ENCODE data around the gene FH. TPM values are rescaled to one million over a fixed set of nuclear protein-coding genes. Genes with fewer than 3 reads are reported as not detected.

FH gene
- total RNA-seq, 2 experiments from 2014 or later: 95.2 to 95.6 TPM

- no peak for DNase-seq
- ChIA-PET POLR2A (no interaction called here), CTCF (no interaction called here)
- no peak for ATAC-seq
- Mint-ChIP-seq H3K36me3 (ENCODE audit: low read depth) (no peaks in the 10 kb centered on the region), H3K4me1 (ENCODE audit: low read depth) (peaks cover 5% of the 10 kb centered on the region), H3K4me3 (no peak overlapping the region), H3K9me3 (peaks cover 2% of the 10 kb centered on the region), H3K27me3 (no peaks in the 10 kb centered on the region), H3K27ac (no peak overlapping the region)
- TF ChIP-seq CTCF (IDR thresholded peaks at IDR 0.05): no peak
- intact Hi-C loops (cut with micrococcal nuclease): no loop called here
Observed at GRCh38 chr1:241557031-241557430, 37.5 kb upstream of the FH start.

GRCh38 chr1:241555526-241555925 lies 36.0 kb upstream of the FH start:
- H3K36me3 Mint-ChIP-seq (ENCODE audit: low read depth): no peaks in the 10 kb centered on the region
- ATAC-seq: no peak
- H3K27me3 Mint-ChIP-seq: no peaks in the 10 kb centered on the region
- no peak for DNase-seq
- intact Hi-C loops (cut with micrococcal nuclease): no loop called here
- no peak for TF ChIP-seq CTCF (IDR thresholded peaks at IDR 0.05)
- H3K9me3 Mint-ChIP-seq: peaks cover 2% of the 10 kb centered on the region
- no peak overlapping the region for H3K4me3 Mint-ChIP-seq
- POLR2A ChIA-PET: interaction anchor here (0.8 kb wide), 1 partner anchor 23 kb away, joined by 3 read pairs; the partner anchor contains the start of gene KMO
- H3K4me1 Mint-ChIP-seq (ENCODE audit: low read depth): peaks cover 19% of the 10 kb centered on the region
- H3K27ac Mint-ChIP-seq: no peak overlapping the region
- CTCF ChIA-PET: interaction anchor here (0.8 to 1.7 kb wide), 5 partner anchors 10 to 443 kb away, joined by 3 to 6 read pairs (median 3); partner anchors contain the start of genes KMO and MAP1LC3C

- POLR2A ChIA-PET: no interaction called here
- intact Hi-C loops (cut with micrococcal nuclease): no loop called here
Observed at GRCh38 chr1:241553886-241554592, 34.5 kb upstream of the FH start.

GRCh38 chr1:241551759-241552638 lies 32.4 kb upstream of the FH start:
- peaks cover 2% of the 10 kb centered on the region for H3K9me3 Mint-ChIP-seq
- DNase-seq (peak; percentile 69), ATAC-seq (peak; percentile 95)
- ChIA-PET POLR2A (interaction anchor here (1.3 to 1.6 kb wide), 2 partner anchors 10 to 40 kb away, joined by 4 to 6 read pairs; no protein-coding TSS in a partner anchor), CTCF (interaction anchor here (0.8 to 1.6 kb wide), 7 partner anchors 11 to 62 kb away, joined by 3 to 7 read pairs (median 3); partner anchors contain the start of gene KMO)
- no peaks in the 10 kb centered on the region for H3K27me3 Mint-ChIP-seq
- intact Hi-C loops (cut with micrococcal nuclease): no loop called here
- peak overlapping the region; percentile 75 for H3K4me3 Mint-ChIP-seq
- H3K36me3 Mint-ChIP-seq (ENCODE audit: low read depth): no peaks in the 10 kb centered on the region
- H3K27ac Mint-ChIP-seq: peak overlapping the region; percentile 96
- TF ChIP-seq CTCF (IDR thresholded peaks at IDR 0.05): no peak
- peaks cover 19% of the 10 kb centered on the region for H3K4me1 Mint-ChIP-seq (ENCODE audit: low read depth)

More at GRCh38 chr1:241553886-241554592, 34.5 kb upstream of the FH start:
- H3K4me1 Mint-ChIP-seq (ENCODE audit: low read depth): peaks cover 19% of the 10 kb centered on the region
- H3K27me3 Mint-ChIP-seq: no peaks in the 10 kb centered on the region
- H3K4me3 Mint-ChIP-seq: no peak overlapping the region
- ATAC-seq: no peak
- no peak for TF ChIP-seq CTCF (IDR thresholded peaks at IDR 0.05)
- peaks cover 2% of the 10 kb centered on the region for H3K9me3 Mint-ChIP-seq
- no peak overlapping the region for H3K27ac Mint-ChIP-seq
- CTCF ChIA-PET: interaction anchor here (0.7 kb wide), 1 partner anchor 56 kb away, joined by 3 read pairs; no protein-coding TSS in a partner anchor
- H3K36me3 Mint-ChIP-seq (ENCODE audit: low read depth): no peaks in the 10 kb centered on the region
- no peak for DNase-seq
